Left lobe of liver (tissue), 1 donor: Measurements from ENCODE around the gene NUTM2F. TPM values are rescaled to one million over a fixed set of nuclear protein-coding genes. Genes with fewer than 3 reads are reported as not detected.

Experiments used
- total RNA-seq: library from RNA; stranded (reverse); gene quantifications from one replicate; pipeline ENCODE4 v1.2.1, GENCODE V29; 2021
- donor health status: DM: no; HTN: yes; CAD: no.

NUTM2F gene
- total RNA-seq, 1 donor from 2014 or later = 0.08 TPM

Other genes starting within 250 kb of the NUTM2F start
- 1.1 TPM for gene PTPDC1, start 244.2 kb downstream of the NUTM2F start, total RNA-seq
- gene ZNF169, start 69.3 kb downstream of the NUTM2F start, total RNA-seq = 1.3 TPM
- 2.2 TPM for gene PCAT7, start 226.4 kb upstream of the NUTM2F start, total RNA-seq